ENCODE measurements around the gene PDPK1.

The PDPK1 gene

GRCh38 chr16:2527784-2528100 is 10.1 kb upstream of the PDPK1 start:
- TF ChIP-seq TCF12 (IDR thresholded peaks at IDR 0.05; ENCODE audit: low read depth) (no peak), ZBTB7A (IDR thresholded peaks at IDR 0.05; ENCODE audit: low read depth) (no peak), EP300 (IDR thresholded peaks at IDR 0.05; ENCODE audit: borderline replicate concordance) (no peak), MAX (IDR thresholded peaks at IDR 0.05) (no peak)

DNA sequence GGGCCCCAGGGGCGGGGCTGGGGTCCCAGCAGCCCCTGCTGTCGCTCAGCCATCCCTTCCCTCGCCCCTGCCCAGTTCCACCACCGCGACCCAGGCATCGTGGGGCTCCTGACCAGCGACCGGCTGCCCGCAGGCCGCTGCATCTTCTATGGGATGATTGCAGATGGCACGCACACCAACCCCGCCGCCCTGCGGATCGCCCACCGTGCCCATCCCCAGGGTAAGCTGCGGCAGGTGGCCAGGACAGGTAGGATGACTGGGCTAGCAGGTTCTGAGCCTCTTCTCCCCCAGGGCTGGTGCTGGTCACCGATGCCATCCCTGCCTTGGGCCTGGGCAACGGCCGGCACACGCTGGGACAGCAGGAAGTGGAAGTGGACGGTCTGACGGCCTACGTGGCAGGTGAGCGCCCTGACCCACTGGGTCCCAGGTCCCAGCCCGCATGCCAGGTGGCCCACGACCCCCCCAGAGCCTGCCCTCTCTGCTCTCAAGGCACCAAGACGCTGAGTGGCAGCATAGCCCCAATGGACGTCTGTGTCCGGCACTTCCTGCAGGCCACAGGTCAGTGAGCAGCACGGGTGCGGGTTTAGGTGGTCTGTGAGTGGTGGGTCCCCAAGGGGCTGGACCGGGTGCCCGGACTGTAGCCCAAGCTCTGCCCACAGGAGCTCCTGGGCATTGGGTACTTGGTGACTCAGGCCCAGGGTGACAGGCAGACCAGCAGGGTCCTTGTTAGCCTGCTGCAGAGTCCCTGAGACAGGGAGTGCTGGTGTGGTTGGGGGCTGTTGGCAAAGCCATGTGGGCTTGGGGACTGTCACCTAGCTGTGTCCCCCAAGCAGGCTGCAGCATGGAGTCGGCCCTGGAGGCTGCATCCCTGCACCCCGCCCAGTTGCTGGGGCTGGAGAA is 9.4 kb upstream of the PDPK1 start:
- TF ChIP-seq CEBPB (IDR thresholded peaks at IDR 0.05) (no peak), MAX (IDR thresholded peaks at IDR 0.05) (no peak), ZBTB7A (IDR thresholded peaks at IDR 0.05; ENCODE audit: low read depth) (no peak), NFIC (IDR thresholded peaks at IDR 0.05) (no peak)

DNA sequence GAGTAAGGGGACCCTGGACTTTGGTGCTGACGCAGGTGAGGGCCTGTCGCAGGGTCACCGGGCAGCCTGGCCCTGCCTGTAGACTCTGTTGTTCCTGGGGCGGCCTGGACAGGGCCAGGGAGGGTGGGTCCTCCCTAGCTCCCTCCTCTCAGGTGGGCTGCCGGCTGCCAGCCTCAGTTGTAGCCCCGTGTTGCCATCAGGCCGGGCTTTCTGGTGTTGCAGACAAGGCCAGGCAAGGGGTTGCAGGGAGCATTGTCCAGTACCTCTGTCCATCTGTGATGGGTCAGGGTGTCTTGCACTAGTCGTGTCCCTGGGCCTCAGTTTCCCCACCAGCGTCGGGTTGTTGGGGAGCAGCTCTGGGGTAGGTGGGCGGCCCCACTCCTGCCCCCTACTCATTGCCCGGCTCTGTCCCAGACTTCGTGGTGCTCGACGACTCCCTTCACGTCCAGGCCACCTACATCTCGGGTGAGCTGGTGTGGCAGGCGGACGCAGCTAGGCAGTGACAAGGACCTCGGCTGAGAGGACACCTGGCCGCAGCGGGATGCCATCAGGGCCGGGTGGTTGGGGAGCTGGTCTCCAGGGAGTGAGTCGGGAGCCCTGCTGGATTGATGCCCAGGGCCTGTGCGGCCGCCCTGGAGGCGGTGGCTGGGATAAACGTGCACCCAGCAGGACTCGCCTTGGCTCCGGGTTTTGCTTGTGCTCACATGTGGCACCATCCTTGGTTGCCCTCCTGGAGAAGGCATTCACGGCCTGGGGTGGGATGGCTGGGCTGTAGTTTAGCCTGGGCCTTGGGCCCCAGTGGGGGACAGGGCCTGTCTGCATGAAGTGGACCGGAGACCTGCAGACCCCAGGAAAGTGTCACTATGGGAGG is 8.5 kb upstream of the PDPK1 start:
- TF ChIP-seq TAF1 (IDR thresholded peaks at IDR 0.05; ENCODE audit: low read depth), result no peak
- TF ChIP-seq FOXM1 (IDR thresholded peaks at IDR 0.05; ENCODE audit: borderline replicate concordance, low read depth), result no peak

GRCh38 chr16:2529961-2530628 is 7.7 kb upstream of the PDPK1 start:
- TF ChIP-seq RAD21 (IDR thresholded peaks at IDR 0.05; ENCODE audit: low read depth) (no peak), MAX (IDR thresholded peaks at IDR 0.05) (no peak), FOXM1 (IDR thresholded peaks at IDR 0.05; ENCODE audit: borderline replicate concordance, low read depth) (no peak), NFIC (IDR thresholded peaks at IDR 0.05) (no peak), REST (IDR thresholded peaks at IDR 0.05; ENCODE audit: low read depth) (no peak), TEAD4 (IDR thresholded peaks at IDR 0.05) (no peak), ZBTB7A (IDR thresholded peaks at IDR 0.05; ENCODE audit: low read depth) (no peak), TCF12 (IDR thresholded peaks at IDR 0.05; ENCODE audit: low read depth) (no peak), EP300 (IDR thresholded peaks at IDR 0.05; ENCODE audit: borderline replicate concordance) (no peak), EGR1 (IDR thresholded peaks at IDR 0.05) (no peak), CREB1 (IDR thresholded peaks at IDR 0.05; ENCODE audit: low read depth) (no peak), TAF1 (IDR thresholded peaks at IDR 0.05; ENCODE audit: low read depth) (no peak), YY1 (IDR thresholded peaks at IDR 0.05; ENCODE audit: low read depth) (no peak), CEBPB (IDR thresholded peaks at IDR 0.05) (no peak)
- TF ChIP-seq, protein P1, sequence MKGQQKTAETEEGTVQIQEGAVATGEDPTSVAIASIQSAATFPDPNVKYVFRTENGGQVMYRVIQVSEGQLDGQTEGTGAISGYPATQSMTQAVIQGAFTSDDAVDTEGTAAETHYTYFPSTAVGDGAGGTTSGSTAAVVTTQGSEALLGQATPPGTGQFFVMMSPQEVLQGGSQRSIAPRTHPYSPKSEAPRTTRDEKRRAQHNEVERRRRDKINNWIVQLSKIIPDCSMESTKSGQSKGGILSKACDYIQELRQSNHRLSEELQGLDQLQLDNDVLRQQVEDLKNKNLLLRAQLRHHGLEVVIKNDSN (IDR thresholded peaks at IDR 0.05), result no peak

GRCh38 chr16:2530629-2531318 is 7.0 kb upstream of the PDPK1 start:
- TF ChIP-seq RAD21 (IDR thresholded peaks at IDR 0.05; ENCODE audit: low read depth), result no peak

- TF ChIP-seq EGR1 (IDR thresholded peaks at IDR 0.05), result no peak
- TF ChIP-seq EP300 (IDR thresholded peaks at IDR 0.05; ENCODE audit: borderline replicate concordance), result no peak
- no peak for TF ChIP-seq CEBPB (IDR thresholded peaks at IDR 0.05)
- TF ChIP-seq, protein P1 (IDR thresholded peaks at IDR 0.05), result no peak
- TF ChIP-seq YY1 (IDR thresholded peaks at IDR 0.05; ENCODE audit: low read depth), result no peak
- TF ChIP-seq CREB1 (IDR thresholded peaks at IDR 0.05; ENCODE audit: low read depth), result no peak
- TF ChIP-seq ZBTB7A (IDR thresholded peaks at IDR 0.05; ENCODE audit: low read depth), result no peak
- TF ChIP-seq REST (IDR thresholded peaks at IDR 0.05; ENCODE audit: low read depth), result no peak
- TF ChIP-seq FOXM1 (IDR thresholded peaks at IDR 0.05; ENCODE audit: borderline replicate concordance, low read depth), result no peak
- no peak for TF ChIP-seq MAX (IDR thresholded peaks at IDR 0.05)
- no peak for TF ChIP-seq TEAD4 (IDR thresholded peaks at IDR 0.05)
- no peak for TF ChIP-seq TCF12 (IDR thresholded peaks at IDR 0.05; ENCODE audit: low read depth)
- no peak for TF ChIP-seq NFIC (IDR thresholded peaks at IDR 0.05)
- no peak for TF ChIP-seq RAD21 (IDR thresholded peaks at IDR 0.05; ENCODE audit: low read depth)
- no peak for TF ChIP-seq TAF1 (IDR thresholded peaks at IDR 0.05; ENCODE audit: low read depth)
Measured at GRCh38 chr16:2531371-2531695, 6.5 kb upstream of the PDPK1 start, which contains the start of gene CEMP1. Gene CEMP1 (minus strand): TSS chr16:2531408. CDS start chr16:2531073, 335 bp downstream.
